ENCODE measurements around the gene CCNT2.
"Not testable (repeated sequence)": the region's sequence is repeated elsewhere in the genome, so short reads cannot be mapped to it uniquely, and the experiment has no call there.

The CCNT2 gene

DNA sequence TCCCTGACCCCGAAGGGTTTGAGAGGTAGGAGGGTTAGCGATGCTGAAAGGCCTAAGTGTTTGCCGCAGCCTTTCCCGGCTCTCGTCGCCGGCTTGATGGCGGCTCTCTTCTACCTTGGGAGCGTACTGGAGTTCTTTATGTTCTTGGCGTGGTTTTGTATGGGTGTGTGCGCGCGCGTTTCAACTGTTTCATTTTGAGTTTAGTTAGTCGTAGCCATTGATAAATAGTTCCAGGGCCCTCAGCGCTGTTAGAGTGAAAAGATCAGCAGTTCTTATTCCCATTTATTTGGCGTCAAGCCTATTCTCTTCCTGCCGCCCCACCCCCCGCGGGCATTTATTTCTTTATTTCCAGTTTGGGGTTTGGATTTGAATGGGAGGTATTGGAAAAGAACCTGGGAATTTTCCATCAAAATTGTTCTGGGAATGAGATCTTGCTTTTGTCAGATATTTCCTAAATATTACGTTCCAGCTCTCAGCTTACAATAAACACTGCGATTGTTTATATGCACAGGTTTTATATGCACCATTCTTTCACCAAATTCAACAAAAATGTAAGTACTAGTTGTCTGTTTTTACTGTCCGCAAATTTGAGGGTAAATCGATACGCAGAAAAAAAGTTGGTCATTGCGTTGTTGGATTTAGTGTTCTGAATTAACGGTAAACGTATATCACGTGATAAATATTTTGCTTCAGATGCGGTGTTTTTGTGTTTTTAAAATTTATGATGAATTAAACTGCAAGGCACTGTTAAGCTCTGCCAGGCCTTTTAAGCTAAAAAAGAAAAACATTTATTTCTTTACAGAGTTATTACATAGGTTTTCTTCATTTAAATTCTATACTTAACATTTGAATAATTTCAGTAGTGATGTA lies 954 bp downstream of the CCNT2 start:
- DNase-seq (ENCODE audit: low read depth), result no peak

DNA sequence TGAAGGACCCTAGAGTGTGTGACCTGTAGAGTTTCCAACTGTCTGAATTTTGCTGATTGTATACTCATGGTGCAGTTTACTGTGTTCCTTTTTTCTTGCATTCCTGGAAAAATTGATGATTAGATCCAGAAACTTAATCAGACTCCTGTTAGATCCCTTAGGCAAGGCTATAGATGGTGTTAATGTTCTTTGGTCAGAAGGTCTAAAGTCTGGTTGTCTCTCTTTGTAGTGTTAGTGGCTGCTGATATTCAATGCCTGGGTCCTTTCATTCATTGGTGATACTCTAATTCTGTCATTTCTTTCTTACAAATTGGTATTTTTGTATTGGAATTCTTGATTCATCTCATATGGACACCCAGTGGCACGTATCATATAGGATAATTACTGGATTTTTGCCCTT lies 6.3 kb downstream of the CCNT2 start:
- no peak for DNase-seq (ENCODE audit: low read depth)

DNA sequence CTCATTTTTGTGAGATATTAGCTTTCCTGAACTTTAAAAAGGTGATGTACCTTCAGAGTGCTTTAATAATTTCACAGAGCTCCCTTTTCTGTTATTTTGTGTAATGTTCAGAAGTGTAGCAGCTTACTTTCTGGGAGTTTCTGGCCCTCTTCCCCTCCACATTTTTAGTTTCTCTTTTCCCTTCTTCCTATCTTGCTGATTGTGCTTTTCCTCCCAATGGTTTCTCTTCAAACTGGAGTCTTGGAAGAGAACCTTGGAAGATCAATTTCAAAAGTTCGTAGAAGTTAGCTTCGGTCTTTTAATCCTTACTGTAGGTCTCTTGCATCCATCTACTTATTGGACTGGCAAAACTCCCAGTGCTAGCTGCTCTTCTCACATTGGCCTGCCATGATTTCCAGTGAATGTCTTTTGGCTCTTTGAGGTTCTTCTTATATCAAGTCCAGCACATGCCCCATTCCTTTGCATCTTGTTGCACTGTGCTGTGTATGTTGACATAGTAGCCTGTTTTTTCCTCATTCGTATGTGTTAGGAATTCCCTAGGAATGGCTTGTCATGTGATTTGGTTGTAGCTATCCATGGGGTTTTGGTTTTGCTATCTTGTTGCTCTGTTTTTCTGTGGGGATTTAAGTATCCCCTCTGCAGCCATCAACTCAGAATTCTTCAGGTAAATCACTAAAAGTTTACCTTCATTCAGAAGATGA lies 7.8 kb downstream of the CCNT2 start:
- no peak for DNase-seq (ENCODE audit: low read depth)

DNA sequence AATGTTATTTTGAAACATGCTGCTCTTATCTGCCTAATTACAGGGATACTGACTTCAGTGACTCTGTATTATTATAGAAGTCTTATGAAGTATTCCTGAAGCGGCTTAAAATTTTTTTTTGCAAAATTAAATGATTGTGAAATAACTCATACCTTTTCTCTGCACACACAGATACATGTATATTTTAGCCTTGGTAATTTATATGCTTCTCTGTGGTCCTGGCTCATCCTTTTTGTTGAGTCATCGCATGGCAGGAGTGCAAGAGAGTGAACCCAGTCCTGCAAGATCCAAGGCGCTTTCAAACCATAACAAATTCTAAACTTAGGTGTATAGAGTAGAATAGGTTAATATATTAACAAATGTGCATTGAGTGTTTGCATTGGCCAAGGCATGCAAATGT lies 8.6 kb downstream of the CCNT2 start:
- no peak for DNase-seq (ENCODE audit: low read depth)

DNA sequence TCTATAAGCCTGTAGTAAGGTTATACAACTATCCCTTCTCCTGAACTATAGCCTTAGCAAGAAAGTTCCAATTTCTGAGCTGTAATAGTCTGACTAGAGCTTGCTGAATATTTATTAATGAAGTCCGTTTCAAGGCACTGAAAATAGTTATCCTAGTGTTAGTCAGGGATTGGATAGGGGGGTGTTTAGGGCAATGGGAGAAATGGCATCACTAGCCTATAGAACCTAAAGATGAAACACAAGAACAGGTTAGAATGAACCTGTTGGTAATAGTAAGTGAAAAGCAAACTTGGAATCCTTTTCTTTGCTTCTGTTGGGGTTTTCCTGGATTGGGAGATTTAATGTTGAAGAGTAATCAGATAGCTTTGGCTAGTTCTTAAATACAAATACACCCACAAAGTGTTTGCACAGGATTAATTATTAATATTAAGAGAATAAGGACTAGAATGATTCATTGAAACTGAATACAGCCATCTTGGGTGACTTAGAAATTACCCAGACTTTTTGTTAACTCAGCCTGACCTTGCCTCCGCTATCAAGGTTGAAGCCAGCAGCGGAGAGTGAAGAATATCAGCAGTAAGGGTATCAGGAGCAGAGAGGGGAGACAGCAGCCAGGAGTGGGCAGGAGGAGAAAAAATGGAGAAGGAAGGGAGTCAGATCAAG lies 14.4 kb downstream of the CCNT2 start:
- no peak for DNase-seq (ENCODE audit: low read depth)

DNA sequence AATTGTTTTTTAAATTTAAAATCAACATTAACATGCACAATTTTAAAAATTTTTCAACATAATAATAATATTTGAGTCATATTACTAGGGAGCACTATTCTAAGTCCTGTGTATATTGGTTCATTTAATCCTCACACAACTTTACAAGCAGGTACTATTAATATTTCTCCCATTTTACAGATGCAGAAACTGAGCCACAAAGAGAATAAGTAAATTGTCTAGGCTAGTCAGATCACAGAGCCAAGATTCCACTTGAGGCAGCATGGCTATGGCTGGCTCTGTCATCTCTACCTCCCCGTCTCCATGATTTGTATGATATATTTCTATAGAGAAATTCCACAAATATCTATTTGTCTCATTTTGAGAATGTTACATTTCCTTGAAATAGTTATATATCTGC lies 15.1 kb downstream of the CCNT2 start:
- no peak for DNase-seq (ENCODE audit: low read depth)

DNA sequence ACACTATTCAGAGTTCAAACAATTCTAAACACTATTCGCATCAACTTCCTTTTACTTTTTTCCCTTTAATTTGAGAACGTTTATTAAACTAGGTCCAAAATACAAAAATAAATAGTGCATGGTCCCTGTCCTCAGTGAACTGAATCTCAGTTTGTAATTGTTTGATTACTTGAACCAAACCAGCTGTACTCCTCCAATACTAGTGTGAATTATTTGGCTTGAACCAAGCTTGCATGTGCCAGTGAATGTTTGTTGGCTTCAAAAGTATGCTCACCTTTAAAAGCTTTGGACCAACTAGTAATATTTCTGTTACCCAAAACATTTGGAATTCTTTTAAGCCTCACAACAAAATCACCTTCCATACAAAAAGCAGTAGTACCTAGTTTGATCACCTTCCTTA lies 15.5 kb downstream of the CCNT2 start:
- no peak for DNase-seq (ENCODE audit: low read depth)

DNA sequence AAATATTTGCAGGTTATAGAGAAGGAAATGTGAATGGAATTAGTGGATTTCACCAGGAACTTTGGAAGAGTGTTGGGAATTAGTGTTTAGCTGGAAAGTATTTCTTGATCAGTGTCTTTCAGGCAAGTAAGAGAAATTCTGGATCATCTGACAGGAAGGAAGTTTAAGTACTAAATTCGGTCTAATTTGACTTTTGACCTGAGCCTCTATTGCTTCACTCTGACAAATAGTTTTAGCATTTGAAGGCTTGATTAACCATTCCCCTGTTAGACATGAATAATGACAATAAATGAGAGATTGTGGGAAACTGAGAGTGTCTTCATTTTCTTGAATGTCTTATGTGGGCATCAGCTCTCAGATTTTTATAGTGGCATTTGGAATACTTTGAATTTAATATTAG lies 16.0 kb downstream of the CCNT2 start:
- no peak for DNase-seq (ENCODE audit: low read depth)

DNA sequence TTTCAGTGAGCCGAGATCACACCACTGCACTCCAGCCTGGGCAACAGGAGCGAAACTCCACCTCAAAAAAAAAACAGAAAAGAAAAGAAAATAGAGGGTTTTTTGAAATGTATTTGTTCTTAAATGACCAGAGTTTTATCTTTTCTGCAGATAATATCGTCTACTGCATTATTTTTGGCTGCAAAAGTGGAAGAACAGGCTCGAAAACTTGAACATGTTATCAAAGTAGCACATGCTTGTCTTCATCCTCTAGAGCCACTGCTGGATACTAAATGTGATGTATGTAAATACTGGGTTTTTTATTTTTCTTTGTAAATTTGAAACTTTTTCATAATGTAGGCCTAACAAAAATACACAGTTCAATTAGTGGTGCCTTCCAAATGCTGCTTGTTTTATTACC lies 18.1 kb downstream of the CCNT2 start:
- no peak for DNase-seq (ENCODE audit: low read depth)

DNA sequence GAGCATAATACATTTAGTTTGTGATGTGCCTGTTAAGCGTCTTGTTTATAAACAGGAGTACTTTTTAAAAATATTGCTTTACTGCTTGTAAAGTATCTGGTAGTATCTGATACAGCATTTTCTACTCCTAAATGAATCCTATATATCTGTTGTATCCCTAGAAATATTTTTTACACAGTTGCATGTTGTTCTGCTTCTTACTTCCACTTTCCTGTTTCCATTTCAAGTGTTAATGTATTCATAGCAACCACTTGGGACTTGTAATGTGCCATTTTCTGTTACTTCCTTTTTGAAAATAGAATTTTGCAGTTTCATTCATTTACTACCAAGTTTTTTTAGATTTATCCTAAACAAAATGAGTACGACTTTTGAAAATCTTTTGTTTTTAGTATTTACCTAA lies 24.9 kb downstream of the CCNT2 start:
- DNase-seq (ENCODE audit: low read depth), result no peak

DNA sequence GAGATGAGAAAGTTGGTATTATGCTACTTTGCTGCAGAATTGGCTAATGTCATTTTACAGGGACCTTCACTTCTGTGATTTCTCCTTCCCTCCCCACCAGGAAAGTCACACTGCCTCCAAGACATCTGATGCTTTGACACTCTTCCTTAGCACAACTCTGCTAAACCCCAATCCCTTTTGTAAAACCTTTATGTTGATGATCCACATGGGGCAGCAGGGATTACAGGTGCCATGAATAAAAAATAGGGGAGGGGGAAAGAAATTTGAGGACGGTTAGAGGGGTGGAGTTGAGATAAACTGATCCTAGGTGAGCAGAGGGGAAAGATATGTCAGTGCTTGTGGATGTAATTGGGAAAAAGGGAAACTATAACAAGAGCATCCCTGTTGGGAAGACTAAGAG lies 26.4 kb downstream of the CCNT2 start:
- DNase-seq (ENCODE audit: low read depth), result no peak

DNA sequence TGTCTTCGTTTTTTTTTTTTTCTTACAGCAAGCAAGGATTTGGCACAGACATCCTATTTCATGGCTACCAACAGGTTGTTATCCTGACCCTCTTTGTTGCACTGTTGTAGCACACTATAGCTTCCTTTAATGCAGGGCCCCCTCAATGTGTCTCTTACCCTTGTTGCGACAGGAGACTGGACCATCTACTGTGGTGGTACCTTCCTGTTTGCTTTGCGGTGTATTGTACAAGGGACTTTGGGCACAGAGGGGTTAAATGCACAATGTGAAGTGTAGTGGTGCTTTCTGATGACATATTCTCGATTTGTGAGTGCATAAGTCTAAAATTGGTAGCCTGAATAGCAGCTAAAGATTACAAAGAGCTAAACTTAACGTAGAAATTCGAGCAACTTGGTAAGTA lies 27.5 kb downstream of the CCNT2 start:
- DNase-seq (ENCODE audit: low read depth), result no peak

DNA sequence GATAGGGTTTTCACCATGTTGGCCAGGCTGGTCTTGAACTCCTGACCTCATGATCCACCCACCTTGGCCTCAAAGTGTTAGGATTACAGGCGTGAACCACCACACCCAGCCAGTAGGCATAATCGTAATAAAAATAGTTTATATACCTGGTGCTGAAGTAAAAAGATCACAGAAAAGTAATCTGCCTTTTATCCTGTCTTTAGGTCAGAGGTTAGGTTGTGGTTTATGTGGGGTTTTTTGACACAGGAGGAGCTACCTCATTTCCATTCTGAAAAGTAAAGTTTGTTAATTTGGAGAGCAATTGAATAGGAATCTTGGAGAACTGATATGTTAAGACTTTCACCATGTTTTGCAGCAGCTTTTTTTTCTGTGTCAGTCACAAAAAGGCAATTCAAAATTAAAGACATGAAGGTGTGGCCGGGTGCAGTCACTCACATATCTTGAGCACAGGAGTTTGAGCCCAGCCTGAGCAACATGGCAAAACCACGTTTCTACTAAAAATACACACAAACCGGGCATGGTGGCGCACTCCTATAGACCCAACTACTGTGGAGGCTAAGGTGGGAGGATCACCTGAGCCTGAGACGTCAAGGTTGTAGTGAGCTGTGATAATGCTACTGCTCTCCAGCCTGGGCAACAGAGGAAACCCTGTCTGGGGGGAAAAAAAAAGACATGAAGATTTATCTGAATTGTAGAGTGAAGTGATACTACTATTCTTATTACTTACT lies 31.5 kb downstream of the CCNT2 start:
- DNase-seq (ENCODE audit: low read depth), result no peak

DNA sequence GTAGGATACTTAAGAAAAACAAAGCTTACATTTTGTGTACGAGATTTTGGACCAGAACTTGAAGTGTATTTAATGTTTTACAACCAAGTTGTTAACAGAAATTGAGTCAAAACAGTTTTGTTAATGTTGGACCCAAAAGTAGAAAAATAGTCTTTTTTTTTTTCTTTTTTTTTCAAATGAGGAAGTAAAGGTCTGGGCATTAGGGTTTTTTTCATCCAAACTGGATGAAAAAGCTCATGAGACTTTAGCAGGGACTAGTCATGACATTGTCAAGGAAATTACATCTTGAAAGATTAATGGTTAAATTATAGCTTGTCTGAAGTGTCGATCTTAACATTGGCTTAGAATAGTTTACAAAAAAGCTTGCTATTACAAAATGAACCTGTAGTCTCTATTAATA lies 32.3 kb downstream of the CCNT2 start:
- no peak for DNase-seq (ENCODE audit: low read depth)

DNA sequence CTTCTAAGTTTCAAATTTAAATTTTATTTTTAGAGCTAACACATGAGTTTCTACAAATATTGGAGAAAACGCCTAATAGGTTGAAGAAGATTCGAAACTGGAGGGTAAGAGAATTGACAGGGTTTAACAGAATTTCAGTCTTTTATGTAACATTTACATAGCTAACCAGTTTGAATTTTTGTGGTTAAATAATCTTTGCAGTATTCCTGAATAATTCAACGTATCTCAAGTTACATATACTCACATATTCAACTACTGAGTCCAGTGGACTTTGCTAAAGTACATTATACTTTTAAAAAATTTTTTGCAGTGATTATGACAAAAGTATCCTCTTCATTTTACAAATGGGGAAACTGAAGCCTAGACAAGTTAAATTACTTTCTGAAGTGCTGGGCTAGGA lies 34.0 kb downstream of the CCNT2 start:
- no peak for DNase-seq (ENCODE audit: low read depth)

DNA sequence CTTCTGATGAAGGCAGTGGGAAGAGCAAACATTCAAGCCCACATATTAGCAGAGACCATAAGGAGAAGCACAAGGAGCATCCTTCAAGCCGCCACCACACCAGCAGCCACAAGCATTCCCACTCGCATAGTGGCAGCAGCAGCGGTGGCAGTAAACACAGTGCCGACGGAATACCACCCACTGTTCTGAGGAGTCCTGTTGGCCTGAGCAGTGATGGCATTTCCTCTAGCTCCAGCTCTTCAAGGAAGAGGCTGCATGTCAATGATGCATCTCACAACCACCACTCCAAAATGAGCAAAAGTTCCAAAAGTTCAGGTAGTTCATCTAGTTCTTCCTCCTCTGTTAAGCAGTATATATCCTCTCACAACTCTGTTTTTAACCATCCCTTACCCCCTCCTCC lies 35.4 kb downstream of the CCNT2 start:
- no peak for DNase-seq (ENCODE audit: low read depth)

DNA sequence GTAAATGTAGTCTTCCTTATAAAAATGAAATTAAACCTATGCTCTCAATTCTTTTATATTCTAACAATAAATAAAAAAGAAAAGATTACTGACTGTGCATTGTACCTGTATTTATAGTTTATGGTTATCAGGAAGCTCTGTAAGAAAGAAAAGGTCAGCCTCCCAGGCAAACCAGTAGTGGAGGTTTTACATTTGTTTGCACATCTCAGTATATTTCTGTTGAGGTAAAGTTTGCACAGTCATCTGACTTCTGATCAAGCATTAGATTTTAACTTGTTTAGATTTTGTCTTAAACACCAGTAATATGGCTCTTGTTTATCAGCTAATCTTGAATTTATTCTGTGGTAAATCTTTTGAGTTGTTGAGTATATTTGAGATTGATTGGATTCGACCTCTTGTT lies 37.1 kb downstream of the CCNT2 start:
- DNase-seq (ENCODE audit: low read depth), result no peak

DNA sequence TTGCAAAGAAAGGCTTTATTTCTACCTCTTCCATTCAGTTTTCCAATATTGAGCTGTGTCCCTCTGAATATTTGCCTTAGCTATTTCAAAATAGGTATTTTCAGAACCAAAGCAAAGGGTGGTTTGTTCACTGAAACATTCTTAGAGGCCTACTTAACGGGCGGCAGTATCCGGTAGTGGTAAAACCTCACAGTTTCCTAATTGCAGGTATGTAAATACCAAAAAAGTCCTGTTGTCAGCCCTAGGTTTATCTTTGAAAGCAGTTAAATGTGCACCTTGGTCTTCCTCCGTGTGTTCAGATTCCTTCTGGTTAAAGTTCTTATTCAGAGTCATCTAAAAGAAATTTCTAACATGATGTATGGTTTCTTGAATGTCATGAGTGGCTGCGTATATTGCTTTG lies 38.9 kb downstream of the CCNT2 start:
- DNase-seq (ENCODE audit: low read depth), result no peak

DNA sequence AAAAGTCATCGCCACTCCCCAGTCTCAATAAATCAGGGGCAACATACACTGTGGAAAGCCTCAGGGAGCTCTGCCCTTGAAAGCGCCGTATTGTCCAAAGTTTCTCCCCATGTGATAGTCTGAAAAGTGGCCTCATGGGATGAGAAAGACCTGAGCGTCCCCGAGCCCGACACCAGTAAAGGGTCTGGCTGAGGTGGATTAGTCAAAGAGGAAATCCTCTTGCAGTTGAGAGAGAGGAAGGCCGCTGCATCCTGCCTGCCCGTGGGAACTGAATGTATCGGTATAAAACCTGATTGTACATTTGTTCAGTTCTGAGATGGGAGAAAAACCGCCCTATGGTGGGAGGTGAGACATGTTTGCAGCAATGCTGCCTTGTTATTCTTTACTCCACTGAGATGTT lies 48.5 kb downstream of the CCNT2 start:
- DNase-seq (ENCODE audit: low read depth), result not testable (repeated sequence)

DNA sequence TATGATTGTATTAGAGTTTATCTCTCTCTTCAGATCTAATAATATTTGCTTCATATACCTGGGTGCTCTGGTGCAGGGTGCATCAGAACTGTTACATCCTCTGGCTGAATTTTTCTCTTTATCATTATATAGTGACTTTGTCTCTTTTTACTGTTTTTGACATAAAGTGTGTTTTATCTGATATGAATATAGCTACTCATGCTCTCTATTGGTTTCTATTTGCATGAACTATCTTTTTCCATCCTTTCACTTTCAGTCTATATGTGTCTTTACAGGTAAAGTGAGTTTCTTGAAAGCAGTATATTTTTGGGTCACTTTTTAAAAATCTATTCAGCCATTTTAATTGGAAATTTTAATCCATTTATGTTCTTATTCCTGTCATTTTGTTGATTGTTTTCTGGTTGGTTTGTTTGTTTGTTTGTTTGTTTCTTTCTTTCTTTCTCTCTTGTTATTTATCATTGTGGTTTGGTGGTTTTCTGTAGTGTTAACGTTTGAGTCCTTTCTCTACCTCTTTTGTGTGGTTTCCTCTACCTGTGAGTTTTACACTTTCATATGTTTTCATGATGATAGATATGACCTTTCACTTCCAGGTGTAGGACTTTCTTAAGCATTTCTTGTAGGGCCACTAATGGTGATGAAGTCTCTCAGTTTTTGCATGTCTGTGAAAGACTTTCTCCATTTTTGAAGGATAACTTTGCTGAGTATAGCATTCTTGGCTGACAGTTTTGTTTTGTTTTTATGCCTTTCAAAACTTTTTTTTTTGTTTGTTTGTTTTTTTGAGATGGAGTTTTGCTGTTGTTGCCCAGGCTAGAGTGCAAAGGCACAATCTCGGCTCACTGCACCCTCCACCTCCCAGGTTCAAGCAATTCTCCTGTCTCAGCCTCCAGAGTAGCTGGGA lies 54.9 kb downstream of the CCNT2 start:
- no peak for DNase-seq (ENCODE audit: low read depth)

DNA sequence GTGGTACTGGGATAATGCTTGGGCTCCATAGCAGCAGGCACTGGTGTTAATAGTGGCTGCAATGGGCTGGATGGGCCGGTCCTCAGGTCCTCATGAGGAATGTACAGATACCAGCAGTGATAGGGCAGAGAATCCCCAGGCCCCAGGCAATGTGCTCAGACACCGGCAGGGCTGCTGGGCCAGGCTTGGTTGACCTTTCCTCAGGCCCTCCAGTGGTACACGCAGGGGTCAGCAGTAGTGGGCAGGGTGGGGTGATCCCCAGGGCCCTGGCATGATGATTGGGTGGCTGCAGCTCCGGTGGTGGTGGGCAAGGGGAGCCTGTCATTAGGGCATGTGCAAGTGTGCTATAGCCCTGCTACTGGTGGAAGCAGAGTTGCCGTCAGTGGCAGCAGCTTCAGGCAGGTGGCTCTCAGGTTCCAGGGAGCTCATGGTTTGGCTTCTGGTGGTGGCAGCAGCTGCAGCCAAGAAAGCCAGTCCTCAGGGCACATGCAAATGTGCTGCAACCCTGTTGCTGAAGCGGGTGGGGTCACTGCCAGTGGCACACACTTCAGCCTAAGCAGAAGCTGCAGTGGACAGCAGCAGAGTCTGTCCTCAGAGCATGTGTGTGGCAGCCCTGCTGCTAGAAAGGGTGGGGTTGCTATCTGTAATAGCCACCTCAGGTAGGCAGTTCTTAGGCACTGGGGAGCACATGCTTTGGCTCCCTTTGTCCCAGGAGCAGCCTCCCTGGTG lies 56.8 kb downstream of the CCNT2 start:
- DNase-seq (ENCODE audit: low read depth), result no peak
